H9 (cell line): ENCODE results near the gene GLYATL1B. TPM values are rescaled to one million over a fixed set of nuclear protein-coding genes. Genes with fewer than 3 reads are reported as not detected.

Experiments
- DNase-seq: peaks from one replicate; pipeline ENCODE4 v3.0.0-alpha.2; 2017
- H2AFZ ChIP-seq: one replicate; pipeline ENCODE4 v1.6.1; 2013; ENCODE audit warnings: mild to moderate bottlenecking, low read length, control low read depth, moderate library complexity
- H2AK5ac ChIP-seq: 2 replicates; pipeline ENCODE4 v1.6.1; 2013; ENCODE audit warnings: low read length, control low read depth, mixed read lengths; ENCODE audit not compliant: insufficient read length
- H2BK120ac ChIP-seq: one replicate; pipeline ENCODE4 v1.6.1; 2013; ENCODE audit warnings: low read depth, mild to moderate bottlenecking, low read length, control low read depth, inconsistent platforms; ENCODE audit not compliant: poor library complexity, severe bottlenecking
- H2BK12ac ChIP-seq: 2 replicates; pipeline ENCODE4 v1.6.1; 2013; ENCODE audit warnings: low read length, control low read depth, mixed read lengths, low read depth; ENCODE audit not compliant: insufficient read length
- H2BK15ac ChIP-seq: 2 replicates; pipeline ENCODE4 v1.6.1; 2013; ENCODE audit warnings: low read depth, low read length, control low read depth
- H2BK20ac ChIP-seq: one replicate; pipeline ENCODE4 v1.6.1; 2013; ENCODE audit warnings: low read depth, mild to moderate bottlenecking, low read length, control low read depth, inconsistent platforms; ENCODE audit not compliant: poor library complexity, severe bottlenecking
- H2BK5ac ChIP-seq: 2 replicates; pipeline ENCODE4 v1.6.1; 2013; ENCODE audit warnings: low read length, control low read depth, mixed read lengths; ENCODE audit not compliant: insufficient read length
- H3K14ac ChIP-seq: 2 replicates; pipeline ENCODE4 v1.6.1; 2013; ENCODE audit warnings: low read length, control low read depth; ENCODE audit not compliant: insufficient read depth
- H3K18ac ChIP-seq: 2 replicates; pipeline ENCODE4 v1.6.1; 2013; ENCODE audit warnings: low read depth, mild to moderate bottlenecking, mixed read lengths, low read length, control low read depth; ENCODE audit not compliant: insufficient read length
- H3K23ac ChIP-seq: 2 replicates; pipeline ENCODE4 v1.6.1; 2013; ENCODE audit warnings: low read length, control low read depth, mixed read lengths, low read depth; ENCODE audit not compliant: insufficient read length
- H3K23me2 ChIP-seq: 2 replicates; pipeline ENCODE4 v1.6.1; 2013; ENCODE audit warnings: low read depth, mild to moderate bottlenecking, mixed read lengths, low read length, control low read depth; ENCODE audit not compliant: insufficient read length, poor library complexity, severe bottlenecking
- H3K27ac ChIP-seq: 2 replicates; pipeline ENCODE4 v1.5.1; 2013; ENCODE audit warnings: low read length, control low read depth, mixed read lengths, low read depth; ENCODE audit not compliant: insufficient read length
- H3K27me3 ChIP-seq: 2 replicates; pipeline ENCODE4 v1.6.1; 2013; ENCODE audit warnings: low read length, control low read depth, inconsistent platforms; ENCODE audit not compliant: insufficient read depth
- H3K4ac ChIP-seq: 2 replicates; pipeline ENCODE4 v1.6.1; 2013; ENCODE audit warnings: low read depth, mild to moderate bottlenecking, control low read depth, inconsistent platforms, low read length, moderate library complexity
- H3K4me1 ChIP-seq: 2 replicates; pipeline ENCODE4 v1.6.1; 2013; ENCODE audit warnings: low read length, control low read depth, inconsistent platforms; ENCODE audit not compliant: insufficient read depth
- H3K4me2 ChIP-seq: 2 replicates; pipeline ENCODE4 v1.6.1; 2013; ENCODE audit warnings: low read length, control low read depth, mixed read lengths; ENCODE audit not compliant: insufficient read length, insufficient read depth
- H3K56ac ChIP-seq: 2 replicates; pipeline ENCODE4 v1.6.1; 2013; ENCODE audit warnings: low read depth, mild to moderate bottlenecking, mixed read lengths, low read length, control low read depth; ENCODE audit not compliant: insufficient read length
- H3K79me1 ChIP-seq: 2 replicates; pipeline ENCODE4 v1.6.1; 2013; ENCODE audit warnings: low read depth, mild to moderate bottlenecking, moderate library complexity, low read length, control low read depth, inconsistent platforms; ENCODE audit not compliant: insufficient read depth, poor library complexity, severe bottlenecking
- H3K79me2 ChIP-seq: 2 replicates; pipeline ENCODE4 v1.6.1; 2013; ENCODE audit warnings: low read length, control low read depth, inconsistent platforms; ENCODE audit not compliant: insufficient read depth
- H3K9ac ChIP-seq: 2 replicates; pipeline ENCODE4 v1.6.1; 2013; ENCODE audit warnings: low read length, control low read depth, mixed read lengths; ENCODE audit not compliant: insufficient read length; ENCODE audit errors: extremely low read depth
- H3K9me3 ChIP-seq: one replicate; pipeline ENCODE4 v1.6.1; 2013; ENCODE audit warnings: low read depth, low read length, inconsistent platforms; ENCODE audit not compliant: control insufficient read depth
- H3T11ph ChIP-seq: one replicate; pipeline ENCODE4 v1.6.1; 2013; ENCODE audit warnings: mild to moderate bottlenecking, low read length, control low read depth, inconsistent platforms
- H4K20me1 ChIP-seq: one replicate; pipeline ENCODE4 v1.6.1; 2013; ENCODE audit not compliant: control insufficient read depth, insufficient read length, insufficient read depth
- H4K5ac ChIP-seq: 2 replicates; pipeline ENCODE4 v1.6.1; 2013; ENCODE audit warnings: low read depth, mild to moderate bottlenecking, mixed read lengths, low read length, control low read depth; ENCODE audit not compliant: insufficient read length
- H4K8ac ChIP-seq: replicated peaks from 2 replicates; pipeline ENCODE4 v1.6.1; 2013; ENCODE audit warnings: low read length, control low read depth, mixed read lengths, low read depth; ENCODE audit not compliant: insufficient read length
- H4K91ac ChIP-seq: 2 replicates; pipeline ENCODE4 v1.6.1; 2013; ENCODE audit warnings: low read depth, mild to moderate bottlenecking, moderate library complexity, mixed read lengths, low read length, control low read depth; ENCODE audit not compliant: insufficient read length
- H3K27ac Mint-ChIP-seq, 3 experiments: 2 replicates in 2 of 3; 3 replicates in 1 of 3; pipeline ENCODE4 v1.8.0; 2020 to 2021; ENCODE audit warnings: mixed read lengths in 3 of 3, mild to moderate bottlenecking in 1 of 3, moderate library complexity in 1 of 3
- H3K27me3 Mint-ChIP-seq: 2 replicates; pipeline ENCODE4 v1.8.0; 2021; ENCODE audit warnings: low read depth, mild to moderate bottlenecking, moderate library complexity, mixed read lengths
- H3K36me3 Mint-ChIP-seq, 3 experiments: 2 replicates in 2 of 3; 3 replicates in 1 of 3; pipeline ENCODE4 v1.8.0; 2020 to 2021; ENCODE audit warnings: low read depth in 3 of 3, mixed read lengths in 3 of 3; ENCODE audit not compliant: insufficient read depth in 1 of 3
- H3K4me1 Mint-ChIP-seq, 2 experiments: 2 replicates each; pipeline ENCODE4 v1.8.0; 2020; ENCODE audit warnings: mixed read lengths in 2 of 2
- H3K4me3 Mint-ChIP-seq, 2 experiments: 2 replicates in 1 of 2; 3 replicates in 1 of 2; pipeline ENCODE4 v1.8.0; 2020 to 2021; ENCODE audit warnings: mild to moderate bottlenecking in 2 of 2, mixed read lengths in 2 of 2, moderate library complexity in 1 of 2
- H3K9me3 Mint-ChIP-seq, 2 experiments: 2 replicates in 1 of 2; 3 replicates in 1 of 2; pipeline ENCODE4 v1.8.0; 2020; ENCODE audit warnings: mild to moderate bottlenecking in 2 of 2, mixed read lengths in 2 of 2, moderate library complexity in 1 of 2
- total RNA-seq: library from RNA; stranded (reverse); gene quantifications from 2 replicates; pipeline ENCODE4 v1.2.1, GENCODE V29; 2021
- TF ChIP-seq, protein P1 (sequence below): fragments of 200-600 bp; sonication (generic); conservative IDR thresholded peaks from 3 replicates; pipeline ENCODE4 v1.8.0; 2021; ENCODE audit warnings: antibody characterized with exemption, mild to moderate bottlenecking

The GLYATL1B gene
- total RNA-seq, 1 experiment from 2014 or later = not detected

DNA sequence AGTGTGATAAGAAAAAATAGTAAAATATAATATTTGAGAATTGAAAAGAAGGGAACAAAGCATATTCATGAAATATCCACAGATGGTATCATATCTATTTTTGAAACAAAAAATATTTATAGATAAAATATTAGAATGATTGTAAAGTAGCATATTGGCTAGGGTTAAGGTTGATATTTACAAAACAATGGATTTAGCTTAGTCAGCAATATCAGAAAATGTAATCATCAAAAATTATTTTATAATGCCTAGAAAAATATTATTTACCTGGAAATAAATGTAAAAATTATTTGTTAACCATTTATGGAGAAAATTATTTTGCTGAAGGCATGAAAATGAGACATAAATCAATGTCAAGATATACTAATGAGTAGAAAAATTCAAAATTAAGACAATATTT, 33.7 kb downstream of the GLYATL1B start:
- no peak overlapping the region for H3K27ac ChIP-seq
- H4K91ac ChIP-seq = no peak overlapping the region
- no peak overlapping the region for H2AFZ ChIP-seq
- no peak overlapping the region for H3K4ac ChIP-seq
- H2BK20ac ChIP-seq = no peak overlapping the region
- H3K79me1 ChIP-seq = no peaks in the 10 kb centered on the region
- H2BK5ac ChIP-seq = no peak overlapping the region
- H3T11ph ChIP-seq = no peak overlapping the region
- no peak overlapping the region for H3K4me2 ChIP-seq
- Mint-ChIP-seq H3K27ac (no peak overlapping the region), H3K4me1 (no peaks in the 10 kb centered on the region), H3K9me3 (peaks cover 50 to 60% of the 10 kb centered on the region in 2 experiments), H3K36me3 (peaks cover 79 to 87% (median 83%) of the 10 kb centered on the region in 3 experiments), H3K4me3 (no peak overlapping the region), H3K27me3 (peaks cover under 1% of the 10 kb centered on the region; the same call in 1 of the 2 replicates)
- H3K9ac ChIP-seq = no peak overlapping the region
- no peaks in the 10 kb centered on the region for H3K27me3 ChIP-seq
- TF ChIP-seq, protein P1, sequence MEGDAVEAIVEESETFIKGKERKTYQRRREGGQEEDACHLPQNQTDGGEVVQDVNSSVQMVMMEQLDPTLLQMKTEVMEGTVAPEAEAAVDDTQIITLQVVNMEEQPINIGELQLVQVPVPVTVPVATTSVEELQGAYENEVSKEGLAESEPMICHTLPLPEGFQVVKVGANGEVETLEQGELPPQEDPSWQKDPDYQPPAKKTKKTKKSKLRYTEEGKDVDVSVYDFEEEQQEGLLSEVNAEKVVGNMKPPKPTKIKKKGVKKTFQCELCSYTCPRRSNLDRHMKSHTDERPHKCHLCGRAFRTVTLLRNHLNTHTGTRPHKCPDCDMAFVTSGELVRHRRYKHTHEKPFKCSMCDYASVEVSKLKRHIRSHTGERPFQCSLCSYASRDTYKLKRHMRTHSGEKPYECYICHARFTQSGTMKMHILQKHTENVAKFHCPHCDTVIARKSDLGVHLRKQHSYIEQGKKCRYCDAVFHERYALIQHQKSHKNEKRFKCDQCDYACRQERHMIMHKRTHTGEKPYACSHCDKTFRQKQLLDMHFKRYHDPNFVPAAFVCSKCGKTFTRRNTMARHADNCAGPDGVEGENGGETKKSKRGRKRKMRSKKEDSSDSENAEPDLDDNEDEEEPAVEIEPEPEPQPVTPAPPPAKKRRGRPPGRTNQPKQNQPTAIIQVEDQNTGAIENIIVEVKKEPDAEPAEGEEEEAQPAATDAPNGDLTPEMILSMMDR = no peak
- no peak overlapping the region for H3K18ac ChIP-seq
- H3K23me2 ChIP-seq = no peaks in the 10 kb centered on the region
- no peak overlapping the region for H2AK5ac ChIP-seq
- H3K4me1 ChIP-seq = no peaks in the 10 kb centered on the region
- H4K20me1 ChIP-seq = no peaks in the 10 kb centered on the region
- no peak overlapping the region for H4K8ac ChIP-seq
- no peak overlapping the region for H2BK15ac ChIP-seq
- H3K79me2 ChIP-seq = no peaks in the 10 kb centered on the region
- H4K5ac ChIP-seq = no peak overlapping the region
- no peak overlapping the region for H2BK120ac ChIP-seq
- H2BK12ac ChIP-seq = no peak overlapping the region
- DNase-seq = no peak
- H3K56ac ChIP-seq = no peak overlapping the region
- no peak overlapping the region for H3K14ac ChIP-seq
- no peak overlapping the region for H3K23ac ChIP-seq
- peaks cover 27% of the 10 kb centered on the region for H3K9me3 ChIP-seq
